Fibroblast of the aortic adventitia (primary cell): ENCODE data around the gene CORO1C. TPM values are rescaled to one million over a fixed set of nuclear protein-coding genes. Genes with fewer than 3 reads are reported as not detected.

Source experiments
- DNase-seq: peaks from one replicate; pipeline ENCODE4 v3.0.0-alpha.2; 2010; ENCODE audit warnings: low read depth
- H3K4me3 ChIP-seq: 2 replicates; pipeline ENCODE4 v1.5.1; 2011; ENCODE audit warnings: low read depth, mild to moderate bottlenecking, control low read depth, low read length, moderate library complexity
- total RNA-seq: library from RNA; depleted of rRNA; stranded (reverse); fragments of >200 nt; gene quantifications from 2 replicates; pipeline ENCODE4 v1.2.3, GENCODE V29; 2012; ENCODE audit warnings: low replicate concordance
- TF ChIP-seq, protein P1 (sequence below): IDR thresholded peaks from 2 replicates; pipeline ENCODE4 v1.5.1; 2011; ENCODE audit warnings: mild to moderate bottlenecking, low read length, control low read depth, inconsistent platforms; ENCODE audit not compliant: insufficient read depth

Gene CORO1C
- total RNA-seq, 1 donor: 202 TPM

DNA sequence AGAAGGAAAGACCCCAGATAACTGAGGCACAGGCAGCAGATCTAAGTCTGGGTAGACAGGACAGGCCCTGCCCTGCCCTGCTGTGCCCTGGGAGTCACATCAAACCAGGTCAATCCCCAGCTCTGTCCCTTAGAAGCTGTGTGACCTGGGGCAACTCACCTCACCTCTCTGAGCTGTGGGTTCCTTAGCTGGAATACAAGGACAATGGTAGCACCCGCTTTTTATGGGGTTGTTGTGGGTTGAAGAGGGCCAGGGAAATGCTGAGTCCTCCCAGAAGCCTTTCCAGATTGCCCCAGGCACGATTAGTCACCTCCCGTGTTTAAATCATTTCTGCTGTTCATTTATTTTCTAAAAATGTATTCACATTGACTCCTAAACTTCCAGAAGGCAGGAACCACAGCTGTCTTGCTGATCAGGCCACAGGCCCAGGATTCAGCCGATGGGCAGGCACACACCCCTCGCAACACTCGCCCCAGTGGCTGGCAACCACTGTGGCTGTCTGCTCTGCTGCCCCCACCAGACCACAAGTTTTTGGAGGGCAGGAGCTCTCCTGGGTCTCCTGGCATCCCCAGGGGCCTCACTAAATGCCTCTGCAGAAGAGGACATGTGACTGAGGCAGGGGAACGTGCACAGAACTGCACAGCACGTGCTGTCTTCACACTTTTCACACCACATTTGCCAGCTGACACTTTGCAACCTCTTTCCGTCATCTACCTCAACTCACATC lies 100.7 kb downstream of the CORO1C start:
- H3K4me3 ChIP-seq: no peak overlapping the region
- DNase-seq: peak; percentile 76
- TF ChIP-seq, protein P1, sequence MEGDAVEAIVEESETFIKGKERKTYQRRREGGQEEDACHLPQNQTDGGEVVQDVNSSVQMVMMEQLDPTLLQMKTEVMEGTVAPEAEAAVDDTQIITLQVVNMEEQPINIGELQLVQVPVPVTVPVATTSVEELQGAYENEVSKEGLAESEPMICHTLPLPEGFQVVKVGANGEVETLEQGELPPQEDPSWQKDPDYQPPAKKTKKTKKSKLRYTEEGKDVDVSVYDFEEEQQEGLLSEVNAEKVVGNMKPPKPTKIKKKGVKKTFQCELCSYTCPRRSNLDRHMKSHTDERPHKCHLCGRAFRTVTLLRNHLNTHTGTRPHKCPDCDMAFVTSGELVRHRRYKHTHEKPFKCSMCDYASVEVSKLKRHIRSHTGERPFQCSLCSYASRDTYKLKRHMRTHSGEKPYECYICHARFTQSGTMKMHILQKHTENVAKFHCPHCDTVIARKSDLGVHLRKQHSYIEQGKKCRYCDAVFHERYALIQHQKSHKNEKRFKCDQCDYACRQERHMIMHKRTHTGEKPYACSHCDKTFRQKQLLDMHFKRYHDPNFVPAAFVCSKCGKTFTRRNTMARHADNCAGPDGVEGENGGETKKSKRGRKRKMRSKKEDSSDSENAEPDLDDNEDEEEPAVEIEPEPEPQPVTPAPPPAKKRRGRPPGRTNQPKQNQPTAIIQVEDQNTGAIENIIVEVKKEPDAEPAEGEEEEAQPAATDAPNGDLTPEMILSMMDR: no peak

DNA sequence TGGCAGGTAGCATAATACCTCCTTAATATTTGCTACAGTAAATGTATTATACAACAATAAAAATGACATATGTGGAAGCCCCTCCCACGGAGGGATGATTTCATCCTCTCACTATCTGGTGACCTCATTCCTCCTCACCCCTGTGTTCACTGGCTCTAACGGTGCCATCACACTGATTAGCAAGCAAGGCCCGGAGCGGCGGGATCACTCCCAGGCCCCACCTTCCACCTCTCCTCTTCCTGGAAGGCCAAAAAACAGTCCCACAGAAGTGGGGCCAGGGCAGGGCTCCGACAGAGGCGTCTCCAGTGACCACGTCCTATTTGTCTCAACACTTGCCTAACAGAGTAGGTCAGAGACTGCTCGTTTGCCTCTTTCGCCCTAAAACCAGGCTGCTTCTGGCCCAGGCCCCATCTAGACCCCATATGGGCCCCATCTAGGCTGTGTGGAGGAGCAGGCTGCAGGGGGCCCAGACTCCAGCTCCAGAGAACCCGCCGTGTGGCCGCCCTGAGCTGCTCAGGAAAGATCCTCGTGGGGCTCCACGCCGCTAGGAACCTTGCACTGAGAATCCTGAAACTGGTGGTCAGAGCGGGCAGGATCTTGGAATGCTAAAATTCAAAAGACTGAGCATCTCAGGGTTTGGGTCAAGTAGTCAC lies 101.4 kb downstream of the CORO1C start:
- TF ChIP-seq, protein P1: no peak
- DNase-seq: peak; percentile 86
- no peak overlapping the region for H3K4me3 ChIP-seq

GRCh38 chr12:108629151-108629550 lies 102.2 kb downstream of the CORO1C start:
- no peak for DNase-seq
- TF ChIP-seq, protein P1: no peak
- H3K4me3 ChIP-seq: peak overlapping the region; percentile 50

- no peak for DNase-seq
- H3K4me3 ChIP-seq: no peak overlapping the region
- TF ChIP-seq, protein P1: no peak
Observed at GRCh38 chr12:108627134-108627920, 104.0 kb downstream of the CORO1C start.

GRCh38 chr12:108625228-108625627 lies 106.1 kb downstream of the CORO1C start:
- no peak for DNase-seq
- no peak overlapping the region for H3K4me3 ChIP-seq
- TF ChIP-seq, protein P1: no peak

- TF ChIP-seq, protein P1: no peak
- DNase-seq: no peak
- no peak overlapping the region for H3K4me3 ChIP-seq
Observed at GRCh38 chr12:108623577-108623976, 107.7 kb downstream of the CORO1C start.
